ENCODE measurements around the gene ARF1.

Gene ARF1

DNA sequence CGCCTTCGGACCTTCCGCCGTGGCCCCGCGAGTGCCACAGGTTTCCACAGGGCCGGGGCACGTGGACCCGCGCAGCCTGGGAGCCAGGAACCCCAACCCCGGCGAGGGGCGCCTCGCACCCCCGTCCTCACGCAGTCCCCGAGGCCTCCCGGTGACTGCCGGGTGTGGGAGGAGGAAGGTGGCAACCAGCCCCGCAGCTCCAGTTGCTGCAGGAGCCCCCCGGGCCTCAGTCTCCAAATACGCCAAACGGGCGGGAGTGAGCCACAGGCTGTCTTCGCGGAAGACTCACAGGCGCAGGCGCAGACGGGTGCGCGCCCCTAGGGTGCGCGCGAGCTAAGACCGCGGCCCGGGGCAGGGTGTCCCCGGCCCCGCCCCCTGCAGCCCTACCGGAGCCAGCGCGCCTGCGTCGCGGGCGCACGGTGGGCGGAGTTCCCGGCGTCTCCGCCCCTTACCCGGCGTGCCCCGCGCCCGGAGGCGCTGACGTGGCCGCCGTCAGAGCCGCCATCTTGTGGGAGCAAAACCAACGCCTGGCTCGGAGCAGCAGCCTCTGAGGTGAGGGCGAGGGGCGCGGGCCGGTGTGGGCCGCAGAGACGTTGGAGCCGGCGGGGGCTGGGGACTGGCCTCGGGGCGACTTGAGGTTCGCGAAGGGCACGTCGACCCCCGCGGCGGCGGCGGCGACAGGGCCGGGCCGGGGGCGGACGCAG is at the start of gene ARF1:
ARF1 (plus strand) TSS at position 495 of the 704 bp plus-strand sequence. CDS start 14,407 bp downstream, outside the sequence.
- DNase-seq: peak; percentile 71

DNA sequence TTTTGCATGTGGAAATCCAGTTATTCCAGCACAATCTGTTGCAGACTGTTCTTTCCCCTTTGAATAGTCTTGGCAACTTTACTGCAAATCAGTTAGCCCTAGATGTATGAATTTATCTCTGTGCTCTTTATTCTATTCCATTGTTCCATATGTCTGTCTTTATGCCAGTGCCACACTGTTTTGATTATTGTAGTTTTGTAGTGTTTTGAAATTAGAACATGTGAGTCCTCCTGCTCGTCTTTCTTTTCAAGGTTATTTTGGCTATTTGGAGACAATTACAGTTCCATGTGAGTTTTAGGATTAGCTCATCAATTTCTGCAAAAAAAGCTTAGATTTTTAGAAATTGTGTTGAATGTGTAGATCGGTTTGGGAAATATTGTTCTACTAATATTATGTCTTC is 49.1 kb upstream of the ARF1 start:
- no peak for DNase-seq

DNA sequence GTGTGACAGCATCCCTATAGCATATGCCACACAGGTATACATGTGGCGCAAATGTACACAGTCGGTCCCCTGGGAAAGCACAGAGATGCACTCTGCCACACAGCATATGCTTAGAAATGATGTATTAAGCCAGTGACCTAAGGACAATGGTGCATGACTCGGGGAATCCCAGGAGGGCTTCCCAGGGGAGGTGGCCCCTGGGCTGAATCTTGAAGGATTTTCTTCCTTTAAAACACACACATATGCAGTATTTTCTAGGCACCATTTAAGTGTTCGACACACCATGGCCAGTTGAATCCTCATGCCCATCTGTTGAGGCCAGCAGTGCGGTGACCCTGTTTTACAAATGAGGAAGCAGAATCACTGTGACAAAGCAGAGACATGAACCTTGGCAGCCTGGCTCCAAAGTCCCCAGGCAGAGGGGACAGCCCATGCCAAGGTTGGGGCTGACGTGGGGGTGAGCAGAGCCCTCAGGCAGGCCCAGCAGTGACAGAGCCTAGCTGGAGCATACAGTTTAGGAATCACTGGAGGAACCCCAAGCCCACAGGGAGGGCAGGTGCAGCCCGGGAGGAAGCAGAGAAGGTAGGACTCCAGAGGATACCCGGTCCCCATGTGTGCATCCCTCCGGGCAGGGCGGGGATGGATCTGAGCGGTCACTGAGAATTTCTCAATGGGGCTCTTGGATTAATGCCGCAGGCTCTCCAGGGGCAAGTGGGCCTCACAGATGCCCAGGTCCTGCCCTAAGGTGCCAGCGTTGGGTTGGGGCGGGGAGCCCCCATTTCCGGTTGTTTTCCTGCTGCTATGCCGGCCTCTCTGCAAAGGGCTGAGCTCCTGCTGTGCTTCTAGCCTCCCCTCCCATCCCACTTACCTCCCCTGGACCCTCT is 47.3 kb upstream of the ARF1 start:
- no peak for DNase-seq

DNA sequence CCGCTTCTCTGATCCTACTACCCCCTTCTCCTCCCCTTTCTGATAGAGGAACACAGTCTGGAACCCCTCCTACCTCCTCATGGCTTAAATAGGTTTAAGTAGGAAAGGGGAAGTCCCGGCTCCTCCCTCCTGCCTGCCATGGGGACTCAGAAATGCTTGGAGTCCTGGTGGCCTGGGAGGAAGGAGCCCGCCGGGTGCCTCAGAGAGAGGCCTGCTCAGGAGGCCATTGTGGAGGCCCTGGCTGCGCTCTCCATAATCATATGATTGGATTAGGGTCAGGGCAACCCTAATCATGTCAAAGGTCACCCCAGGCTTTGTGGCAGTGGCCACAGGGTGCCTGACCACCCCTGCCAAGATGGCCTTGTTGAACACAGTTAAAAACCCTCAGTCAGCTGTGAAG is 46.7 kb upstream of the ARF1 start:
- no peak for DNase-seq

DNA sequence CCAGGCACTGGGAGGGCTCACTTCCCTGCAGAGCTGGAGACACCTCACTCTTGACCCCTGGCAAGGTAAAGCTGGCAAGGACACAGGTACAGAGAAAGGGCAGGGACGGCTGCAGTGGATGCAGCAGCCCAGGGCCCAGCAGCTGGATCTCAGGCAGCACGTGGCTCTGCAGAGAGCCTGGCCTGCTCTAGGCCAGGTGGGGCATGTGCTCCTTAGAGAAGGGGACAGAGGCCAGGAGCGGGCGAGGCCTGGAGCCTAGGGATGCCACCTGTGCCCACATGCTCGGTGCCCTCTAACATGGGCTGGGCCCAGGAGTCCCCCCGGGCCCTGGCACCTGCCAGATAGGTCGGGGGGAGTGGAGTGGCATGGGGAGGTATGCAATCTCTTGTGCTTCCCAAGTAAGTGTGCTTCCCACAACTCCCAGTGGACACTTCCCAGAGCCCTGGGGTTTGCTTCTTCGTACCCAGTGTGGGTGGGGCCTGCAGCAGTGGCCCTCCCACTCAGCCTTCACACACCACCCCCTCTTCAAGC is 45.7 kb upstream of the ARF1 start:
- DNase-seq: no peak

DNA sequence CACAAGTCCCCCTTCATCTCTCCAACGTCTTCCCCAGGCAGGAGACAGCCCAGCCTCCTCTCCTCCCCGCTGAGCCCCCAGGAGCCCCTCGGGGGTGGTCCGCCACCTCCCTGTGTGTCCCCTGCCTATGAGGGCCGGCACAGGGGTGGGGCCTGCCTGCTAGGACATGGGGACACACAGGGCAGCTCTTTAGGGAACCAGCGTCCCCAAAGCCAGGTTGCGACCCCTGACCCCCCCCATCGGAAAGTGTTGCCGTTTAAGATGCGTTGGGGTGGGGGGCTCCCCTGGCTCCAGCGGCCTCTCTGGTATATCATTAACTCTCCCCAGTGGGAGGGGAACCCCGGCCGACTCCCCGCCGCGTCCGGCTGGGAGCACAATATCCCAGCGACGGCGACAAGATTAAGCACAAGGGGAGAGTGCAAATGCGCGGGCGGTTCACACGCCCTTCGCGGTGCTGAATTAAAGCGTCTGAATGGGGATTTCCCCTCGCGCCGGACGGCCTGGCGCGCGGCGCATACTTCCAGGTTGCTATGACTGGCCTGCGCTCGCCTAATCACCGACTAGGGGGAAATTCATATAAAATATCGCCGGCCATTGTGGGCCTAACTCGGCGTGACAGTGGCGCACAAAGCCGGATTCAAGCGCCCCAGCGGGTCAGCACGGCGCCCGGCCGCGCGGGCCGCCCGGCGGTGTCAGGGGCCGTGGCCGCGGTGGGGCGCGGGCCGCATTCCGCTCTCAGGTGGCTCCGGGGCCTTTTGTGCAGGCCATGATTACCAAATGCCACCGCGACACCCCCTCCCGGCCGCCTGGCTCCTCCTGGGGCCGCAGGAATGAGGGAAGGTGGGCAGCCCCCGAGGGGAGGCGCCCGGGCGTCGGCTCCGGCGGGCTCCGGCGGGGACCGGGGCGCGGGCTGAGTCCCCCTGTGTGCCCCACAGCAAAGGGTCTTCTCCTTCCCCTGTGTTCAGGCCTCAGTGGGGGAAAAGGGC is 44.8 kb upstream of the ARF1 start:
- no peak for DNase-seq

DNA sequence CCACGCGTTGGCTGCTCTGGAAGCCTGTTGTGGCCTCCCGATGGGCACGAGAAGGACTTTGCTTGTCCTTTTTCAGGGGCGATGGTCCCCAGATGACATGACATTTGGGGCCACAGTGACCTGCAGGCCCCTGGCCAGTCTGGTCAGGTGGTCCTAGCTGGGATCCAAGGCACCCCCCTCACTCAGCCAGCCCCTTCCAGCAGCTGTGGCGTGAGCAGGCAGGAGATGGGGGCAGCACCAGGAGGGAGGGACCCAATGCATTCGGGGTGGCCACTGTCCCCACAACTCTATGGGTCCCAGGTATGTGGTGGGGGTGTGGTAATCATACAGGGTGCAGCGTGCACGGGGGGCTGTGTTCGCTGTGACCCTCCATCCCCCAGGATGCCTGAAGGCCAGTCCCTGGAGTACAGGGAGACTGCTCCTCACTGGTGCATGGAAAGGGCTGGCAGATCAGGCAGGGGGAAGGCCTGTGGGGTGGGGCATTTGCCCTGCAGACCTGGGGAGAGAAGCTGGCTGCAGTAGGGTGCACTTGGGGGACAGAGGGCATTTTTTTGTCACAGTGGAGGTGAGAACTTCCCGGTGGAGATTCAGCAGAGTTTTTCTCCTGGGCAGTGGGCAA is 44.0 kb upstream of the ARF1 start:
- DNase-seq: no peak

DNA sequence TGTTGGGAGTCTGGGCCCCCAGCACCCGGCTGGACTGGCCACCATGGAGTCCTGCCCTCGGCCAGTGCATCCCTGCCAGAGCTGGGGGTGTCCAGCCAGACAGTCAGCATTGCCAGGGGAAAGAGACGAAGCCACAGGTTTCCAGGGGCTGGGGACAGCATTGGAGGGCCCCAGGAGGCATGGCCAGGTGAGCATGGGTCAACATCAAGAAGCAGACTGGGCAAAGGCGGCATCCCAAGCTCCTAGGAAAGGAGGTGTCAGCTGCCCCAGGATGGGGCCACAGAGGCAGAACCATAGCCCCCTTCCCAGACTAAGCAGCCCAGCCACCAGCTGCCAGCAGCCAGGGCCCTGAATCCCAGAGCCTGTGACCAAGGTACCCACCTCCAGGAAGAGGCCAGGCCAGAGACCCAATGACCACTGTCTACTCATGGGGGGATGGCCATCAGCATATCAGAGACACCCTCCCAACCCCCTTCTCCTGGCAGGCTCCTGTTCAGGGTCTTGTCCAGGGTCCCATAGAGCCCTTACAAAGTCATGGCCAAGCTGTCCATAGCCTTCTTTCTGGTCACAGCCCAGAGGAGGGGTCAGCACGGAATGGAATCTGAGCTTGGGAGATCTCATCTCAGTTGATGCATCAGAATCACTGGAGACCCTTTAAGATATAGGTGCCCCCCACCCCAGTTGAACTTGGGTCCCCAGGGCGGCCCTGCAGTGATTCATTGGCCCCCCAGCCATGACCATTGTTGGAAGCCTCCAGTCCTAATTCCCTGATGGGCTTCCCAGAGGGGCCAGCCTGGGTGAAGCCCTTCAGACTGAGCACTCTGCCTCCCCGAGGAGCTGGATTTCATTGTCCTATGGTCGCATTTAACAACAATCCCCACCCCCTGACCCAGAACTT is 43.3 kb upstream of the ARF1 start:
- DNase-seq: no peak

DNA sequence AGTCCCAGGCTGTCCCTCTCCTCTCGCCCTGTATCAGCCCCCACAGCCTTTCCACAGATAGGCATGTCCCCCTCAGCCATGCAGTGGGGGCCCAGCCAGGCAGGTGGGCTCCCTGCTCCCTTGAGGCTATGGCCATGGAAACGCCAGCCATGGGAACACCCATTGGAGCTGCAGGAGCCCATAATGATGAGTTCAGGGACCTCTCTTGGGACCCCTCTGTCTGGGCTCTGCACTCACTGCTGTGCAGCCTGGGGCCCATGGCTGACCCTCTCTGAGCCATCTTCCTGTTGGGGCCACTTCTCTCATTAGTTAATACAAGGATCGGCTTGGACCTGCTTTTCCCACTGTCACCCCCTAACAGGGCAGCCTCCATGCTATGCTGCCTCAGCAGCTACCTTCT is 42.5 kb upstream of the ARF1 start:
- no peak for DNase-seq

DNA sequence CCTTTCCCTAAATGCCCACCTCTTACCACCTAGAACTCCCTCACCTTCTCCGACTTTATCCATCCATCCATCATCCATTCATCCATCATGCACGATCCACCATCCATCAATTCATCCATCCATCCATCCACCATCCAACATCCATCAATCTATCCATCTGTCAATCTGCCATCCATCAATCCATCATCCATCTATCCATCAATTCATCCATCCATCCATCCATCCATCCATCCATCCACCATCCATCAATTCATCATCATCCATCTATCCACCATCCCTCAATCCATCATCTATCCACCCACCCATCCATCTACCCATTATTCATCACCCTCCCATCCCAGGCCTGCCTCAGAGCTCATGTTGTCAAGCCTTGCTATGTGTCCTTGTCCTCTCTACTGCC is 41.2 kb upstream of the ARF1 start:
- no peak for DNase-seq

DNA sequence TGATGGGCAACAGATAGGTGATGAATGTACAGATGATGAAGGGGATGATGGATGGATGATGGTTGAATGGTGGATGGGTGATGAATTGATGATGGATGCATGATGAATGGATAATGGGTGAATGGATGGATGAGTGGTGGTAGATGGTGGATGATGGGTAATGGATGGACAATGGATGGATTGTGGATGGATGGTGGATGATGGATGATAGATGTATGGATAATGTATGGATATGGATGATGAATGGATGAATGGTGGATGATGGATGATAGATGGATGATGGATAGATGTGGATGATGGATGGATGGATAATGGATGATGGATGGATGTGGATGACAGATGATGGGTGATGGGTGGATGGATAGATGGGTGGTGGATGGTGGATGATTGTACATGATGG is 40.0 kb upstream of the ARF1 start:
- DNase-seq: no peak

DNA sequence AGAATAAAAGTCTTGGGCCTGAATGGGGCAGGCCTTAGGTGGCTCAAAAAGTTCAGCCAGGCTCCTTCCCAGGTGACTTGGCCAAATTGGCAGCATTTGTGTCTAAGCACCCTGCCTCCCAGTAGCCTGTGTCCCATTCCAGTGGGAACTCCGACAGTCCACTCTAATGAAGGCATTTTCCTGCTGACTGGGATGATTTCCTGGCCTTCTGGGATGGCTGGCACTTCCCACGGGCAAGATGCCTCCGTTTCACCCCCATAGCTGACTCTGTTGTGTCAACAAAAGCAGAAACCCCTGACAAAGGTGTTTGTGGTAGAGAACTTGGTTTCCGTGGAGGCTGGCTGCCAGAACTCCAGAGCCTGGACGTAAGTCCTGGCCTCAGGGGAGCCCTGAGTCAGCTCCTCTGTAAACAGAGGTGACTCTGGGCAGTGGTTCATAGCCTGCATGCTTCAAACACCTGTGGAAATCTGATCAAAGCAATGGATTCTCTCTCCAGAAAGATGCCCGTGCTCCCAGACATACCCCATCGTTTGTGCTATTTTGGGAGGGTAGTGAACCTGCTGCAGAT is 39.1 kb upstream of the ARF1 start:
- DNase-seq: no peak

DNA sequence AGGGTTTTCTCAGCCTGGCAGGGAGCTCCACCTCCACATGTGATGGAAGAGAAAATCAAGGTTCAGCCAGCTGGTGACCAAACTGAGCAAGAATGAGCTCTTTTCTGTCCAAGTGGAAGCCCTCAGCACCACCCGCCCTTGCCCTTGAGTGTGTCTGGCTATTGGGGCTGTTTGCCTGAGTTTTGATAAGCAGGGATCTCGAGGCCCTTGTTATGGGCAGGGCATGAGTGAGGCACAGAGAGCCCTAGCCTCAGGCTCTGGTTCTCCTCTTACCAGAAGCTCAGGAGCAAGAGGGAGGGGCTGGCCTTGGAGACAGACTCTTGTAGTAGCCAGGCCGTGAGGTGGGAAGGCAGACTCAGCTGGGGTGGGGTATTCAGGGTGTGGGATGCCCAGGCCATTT is 37.5 kb upstream of the ARF1 start:
- no peak for DNase-seq

DNA sequence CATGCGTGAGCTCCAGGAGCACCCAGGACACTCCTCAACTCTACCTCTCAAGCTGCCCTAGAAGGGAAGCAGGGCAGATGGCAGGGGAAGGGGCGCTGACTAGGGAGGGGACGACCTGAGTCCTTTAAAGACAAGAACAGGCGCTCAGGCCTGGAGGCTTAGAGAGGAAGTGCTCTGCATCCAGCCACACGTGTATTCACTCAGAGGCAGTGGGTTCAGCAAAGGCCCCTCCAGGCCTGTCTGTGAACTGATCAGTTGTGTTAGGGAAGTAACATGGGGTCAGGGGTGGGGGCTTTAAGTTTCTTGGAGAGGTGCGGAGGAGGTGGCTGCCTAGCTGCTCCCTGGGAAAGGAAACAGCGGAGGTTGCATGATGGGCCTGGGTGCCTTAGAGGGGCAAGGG is 37.1 kb upstream of the ARF1 start:
- DNase-seq: no peak

DNA sequence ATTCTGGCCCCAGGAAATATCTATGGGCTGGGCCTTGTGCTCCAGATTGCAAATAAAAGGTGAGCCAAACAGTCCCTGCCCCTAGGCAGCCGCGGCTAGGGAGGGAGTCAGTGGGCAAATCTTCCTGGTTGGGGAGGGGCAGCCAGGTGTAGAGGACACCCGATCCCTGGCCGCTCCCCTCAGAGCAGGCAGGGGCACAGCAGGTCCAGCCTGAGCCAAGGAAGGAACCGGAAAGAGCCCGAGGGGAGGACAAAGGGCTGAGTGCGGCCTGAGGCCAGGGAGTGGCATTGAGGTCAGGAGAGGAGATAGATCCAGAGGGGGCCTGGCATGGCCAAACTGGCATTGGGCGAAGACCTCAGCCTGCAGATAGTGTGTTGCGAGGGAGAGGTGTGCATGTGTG is 36.6 kb upstream of the ARF1 start:
- no peak for DNase-seq

DNA sequence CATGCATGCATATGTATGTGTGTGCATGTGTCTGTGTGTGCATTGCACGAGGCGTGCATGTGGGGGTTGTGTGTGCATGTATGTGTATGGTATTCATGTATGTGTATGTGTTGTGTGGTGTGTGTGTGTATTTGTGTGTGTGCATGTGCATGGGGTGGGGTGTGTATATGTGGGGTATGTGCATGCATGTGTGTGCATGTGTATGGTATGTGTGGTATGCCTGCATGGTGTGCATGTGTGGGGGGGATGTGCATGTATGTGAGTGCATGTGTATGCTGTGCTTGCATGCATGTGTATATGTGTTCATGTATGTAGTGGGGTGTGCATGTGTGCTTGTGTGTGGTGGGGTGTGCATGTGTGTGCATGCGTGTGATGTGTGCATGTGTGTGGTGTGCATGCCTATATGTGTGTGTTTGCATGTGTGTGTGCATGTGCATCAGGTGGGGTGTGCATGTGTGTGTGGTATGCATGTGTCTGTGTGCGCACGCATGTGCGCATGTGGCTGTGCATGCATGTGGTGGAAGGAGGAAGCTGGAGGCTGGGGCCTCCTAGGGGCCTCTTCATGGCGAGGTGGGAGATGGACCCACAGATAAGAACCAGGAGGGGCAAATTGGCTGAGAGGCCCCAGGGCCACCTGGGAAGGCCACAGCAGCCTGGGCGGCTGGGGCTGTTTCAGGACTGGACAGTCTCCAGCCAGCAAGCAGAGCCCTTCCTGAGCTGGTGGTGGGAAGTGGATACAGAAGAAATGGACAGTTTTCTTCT is 35.9 kb upstream of the ARF1 start:
- DNase-seq: no peak

DNA sequence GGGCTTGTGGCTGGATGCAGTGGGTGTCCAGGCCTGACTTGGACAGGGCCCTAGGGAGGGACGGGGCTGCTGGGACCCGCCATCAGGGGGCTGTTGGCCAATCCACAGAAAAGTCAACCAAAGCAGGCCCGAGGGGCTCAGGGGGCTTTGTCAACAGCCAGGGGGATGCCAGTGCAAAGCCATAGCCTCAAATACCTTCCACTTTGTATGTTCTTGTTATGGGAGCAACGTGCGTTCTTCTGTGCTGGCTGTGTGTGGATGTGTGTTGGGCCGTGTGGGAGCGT is 35.4 kb upstream of the ARF1 start:
- no peak for DNase-seq

DNA sequence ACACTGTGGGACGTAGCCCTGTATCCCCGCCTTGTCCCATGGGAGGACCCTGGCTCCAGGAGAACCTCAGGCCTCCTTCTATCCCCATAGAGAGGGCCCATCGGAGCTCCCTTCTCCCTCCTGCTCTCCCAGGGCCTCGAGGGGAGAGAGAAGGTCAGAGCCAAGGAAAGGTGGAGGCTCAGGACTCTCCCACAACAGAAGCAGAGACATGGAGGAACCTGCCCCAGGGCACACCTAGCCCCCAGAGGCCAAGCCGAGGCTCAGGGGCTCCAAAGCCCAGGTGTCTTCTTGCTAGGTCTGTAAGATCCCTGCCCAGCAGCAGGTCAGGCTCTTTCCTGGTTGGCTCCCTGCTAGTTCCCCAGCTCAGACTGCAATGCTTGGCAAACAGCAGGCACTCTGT is 34.4 kb upstream of the ARF1 start:
- DNase-seq: no peak

DNA sequence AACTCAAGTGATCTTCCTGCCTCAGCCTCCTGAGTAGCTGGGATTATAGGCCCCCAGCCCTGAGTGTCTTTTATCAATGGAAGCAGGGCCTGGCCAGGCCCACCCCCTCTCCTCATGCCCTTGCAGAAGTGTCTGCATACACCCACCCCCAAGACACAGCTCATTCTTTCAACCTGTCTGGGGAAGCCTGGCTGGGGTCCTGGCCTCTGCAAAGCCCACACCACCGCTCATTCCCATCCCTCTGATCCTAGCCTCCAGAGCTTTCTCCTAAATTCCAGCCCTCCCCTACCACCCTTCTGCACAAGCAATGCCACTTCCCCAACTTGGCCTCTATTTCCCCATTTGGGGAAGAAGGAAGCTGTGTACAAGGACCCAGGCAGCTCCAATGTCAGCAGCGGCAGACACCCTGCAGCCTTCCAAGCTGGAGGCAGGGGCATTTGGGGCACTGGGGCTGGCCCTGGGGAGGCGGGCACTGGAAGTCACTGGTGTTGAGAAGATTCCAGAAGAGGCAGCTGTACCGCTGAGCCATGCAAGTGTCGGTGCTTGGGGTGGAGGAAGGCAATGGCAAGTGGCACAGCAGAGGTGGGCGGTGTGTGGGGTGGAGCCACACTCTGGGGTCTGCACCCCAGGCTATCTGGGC is 33.7 kb upstream of the ARF1 start:
- DNase-seq: no peak

All from amniotic stem cell (primary cell).